A673 (cell line): ENCODE measurements around the gene RPS26.

Source experiments
- CTCF ChIP-seq: fragments of 300-800, 200-600 bp; sonication (generic); conservative IDR thresholded peaks from 2 replicates; pipeline ENCODE4 v1.5.1; 2017; ENCODE audit warnings: low read depth, mild to moderate bottlenecking, antibody characterized with exemption, low read length, moderate library complexity, mixed read lengths
- EZH2 ChIP-seq: fragments of 200-600 bp; sonication (generic); IDR thresholded peaks from 2 replicates; pipeline ENCODE4 v1.6.1; 2017; ENCODE audit warnings: borderline replicate concordance, low read depth, mild to moderate bottlenecking, mixed read lengths, antibody characterized with exemption, low read length; ENCODE audit not compliant: poor library complexity, severe bottlenecking

DNA sequence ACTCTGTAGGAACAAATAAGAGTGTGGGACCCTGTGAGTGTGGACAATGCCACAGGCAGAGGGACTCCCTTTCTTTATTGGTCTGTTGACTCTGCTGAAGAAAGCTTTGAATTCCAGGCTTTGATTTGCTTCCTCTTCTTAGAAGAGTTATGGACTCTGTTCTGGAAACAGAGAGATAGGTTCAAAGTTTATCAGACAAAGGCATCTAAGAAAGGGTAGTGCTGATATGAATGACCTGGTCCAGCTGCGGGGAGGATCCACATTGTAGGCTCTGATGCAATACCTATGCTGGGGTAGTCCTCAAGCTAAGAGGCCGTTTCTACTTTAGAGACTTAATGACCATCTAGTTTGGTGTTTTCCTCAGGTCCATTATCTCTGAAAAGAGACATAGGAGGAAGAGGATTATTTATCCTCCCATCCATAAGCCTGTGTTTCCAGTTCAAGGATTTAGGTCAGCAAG is 31.6 kb upstream of the RPS26 start:
- no peak for TF ChIP-seq CTCF
- TF ChIP-seq EZH2: no peak
